GM13976 (cell line): ENCODE results near the gene CNPY2.
"Not testable (repeated sequence)": the region's sequence is repeated elsewhere in the genome, so short reads cannot be mapped to it uniquely, and the experiment has no call there.

Source experiments
- DNase-seq: peaks from one replicate; pipeline ENCODE4 v3.0.0; 2012; ENCODE audit warnings: low spot score
- in situ Hi-C: fragments of 300-500 bp; cut with MboI; formaldehyde crosslinking; loops from one replicate; pipeline ENCODE4 v1.12.0; 2022; ENCODE audit warnings: low sequenced_read_pairs, mixed read lengths, inconsistent platforms; ENCODE audit not compliant: unreplicated experiment
- TF ChIP-seq, protein P1 (sequence below): IDR thresholded peaks from 2 replicates; pipeline ENCODE4 v1.5.1; 2012; ENCODE audit warnings: borderline replicate concordance, mild to moderate bottlenecking; ENCODE audit not compliant: insufficient read depth; ENCODE audit errors: extremely low read depth, missing control alignments, control extremely low read depth

Gene CNPY2

DNA sequence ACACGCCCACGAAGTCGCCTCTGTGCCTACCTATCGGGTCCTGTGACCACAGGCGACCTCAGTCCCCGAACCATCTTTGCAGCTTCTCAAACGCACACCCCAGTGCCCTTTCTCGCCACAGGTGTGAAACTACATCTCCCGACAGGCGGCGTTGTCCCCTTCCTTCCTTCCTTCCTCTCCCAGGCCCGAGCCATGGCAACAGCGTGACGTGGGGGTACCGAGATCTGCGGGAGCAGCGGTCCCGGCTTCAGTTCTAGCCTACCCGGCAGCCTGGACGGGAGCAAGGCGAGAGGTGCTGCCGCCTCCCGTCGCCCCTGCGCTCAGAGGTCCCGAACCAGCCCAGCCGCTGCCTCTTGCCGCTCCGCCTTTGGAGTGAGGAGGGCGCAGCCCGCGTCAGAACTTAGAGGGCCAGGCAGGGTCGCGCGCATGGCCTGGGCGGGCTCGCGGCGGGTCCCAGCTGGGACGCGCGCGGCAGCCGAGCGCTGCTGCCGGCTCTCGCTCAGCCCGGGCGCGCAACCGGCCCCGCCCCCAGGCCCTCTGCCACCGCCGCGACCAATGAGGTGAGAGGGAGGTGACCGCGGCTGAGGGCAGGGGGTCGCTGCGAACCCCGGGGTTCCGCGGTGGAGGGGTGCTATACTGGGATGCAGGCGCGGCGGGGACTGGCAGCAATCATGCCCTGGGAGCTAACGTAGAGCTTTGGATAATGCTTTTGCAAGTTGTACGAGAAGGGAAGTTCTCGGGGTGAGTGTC is 48.9 kb downstream of the CNPY2 start, which contains the start of gene COQ10A:
COQ10A (plus strand) TSS at position 250 of the 750 bp plus-strand sequence; CDS start at position 427, 177 bp downstream.
- peak; percentile 96 for DNase-seq
- TF ChIP-seq, protein P1, sequence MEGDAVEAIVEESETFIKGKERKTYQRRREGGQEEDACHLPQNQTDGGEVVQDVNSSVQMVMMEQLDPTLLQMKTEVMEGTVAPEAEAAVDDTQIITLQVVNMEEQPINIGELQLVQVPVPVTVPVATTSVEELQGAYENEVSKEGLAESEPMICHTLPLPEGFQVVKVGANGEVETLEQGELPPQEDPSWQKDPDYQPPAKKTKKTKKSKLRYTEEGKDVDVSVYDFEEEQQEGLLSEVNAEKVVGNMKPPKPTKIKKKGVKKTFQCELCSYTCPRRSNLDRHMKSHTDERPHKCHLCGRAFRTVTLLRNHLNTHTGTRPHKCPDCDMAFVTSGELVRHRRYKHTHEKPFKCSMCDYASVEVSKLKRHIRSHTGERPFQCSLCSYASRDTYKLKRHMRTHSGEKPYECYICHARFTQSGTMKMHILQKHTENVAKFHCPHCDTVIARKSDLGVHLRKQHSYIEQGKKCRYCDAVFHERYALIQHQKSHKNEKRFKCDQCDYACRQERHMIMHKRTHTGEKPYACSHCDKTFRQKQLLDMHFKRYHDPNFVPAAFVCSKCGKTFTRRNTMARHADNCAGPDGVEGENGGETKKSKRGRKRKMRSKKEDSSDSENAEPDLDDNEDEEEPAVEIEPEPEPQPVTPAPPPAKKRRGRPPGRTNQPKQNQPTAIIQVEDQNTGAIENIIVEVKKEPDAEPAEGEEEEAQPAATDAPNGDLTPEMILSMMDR = peak; percentile 31
- in situ Hi-C loops = no loop called here

DNA sequence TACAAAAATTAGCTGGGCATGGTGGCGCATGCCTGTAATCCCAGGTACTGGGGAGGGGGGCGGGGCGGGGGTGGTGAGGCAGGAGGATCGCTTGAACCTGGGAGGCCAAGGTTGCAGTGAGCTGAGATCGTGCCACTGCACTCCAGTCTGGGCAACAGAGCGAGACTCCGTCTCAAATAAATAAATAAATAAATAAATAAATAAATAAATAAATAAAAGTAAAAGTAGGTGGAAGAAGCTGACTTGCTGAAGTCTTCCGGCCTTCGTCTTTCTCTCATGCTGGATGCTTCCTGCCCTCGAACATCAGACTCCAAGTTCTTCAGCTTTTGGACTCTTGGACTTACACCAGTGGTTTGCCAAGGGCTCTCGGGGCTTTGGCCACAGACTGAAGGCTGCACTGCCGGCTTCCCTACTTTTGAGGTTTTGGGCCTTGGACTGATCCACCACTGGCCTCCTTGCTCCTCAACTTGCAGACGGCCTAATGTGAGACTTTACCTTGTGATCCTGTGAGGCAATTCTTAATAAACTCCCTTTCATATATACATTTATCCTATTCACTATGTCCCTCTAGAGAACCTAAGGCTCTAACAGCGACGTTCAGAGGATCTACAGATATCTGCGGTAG is 49.6 kb downstream of the CNPY2 start:
- DNase-seq, in situ Hi-C loops: not testable (repeated sequence)

DNA sequence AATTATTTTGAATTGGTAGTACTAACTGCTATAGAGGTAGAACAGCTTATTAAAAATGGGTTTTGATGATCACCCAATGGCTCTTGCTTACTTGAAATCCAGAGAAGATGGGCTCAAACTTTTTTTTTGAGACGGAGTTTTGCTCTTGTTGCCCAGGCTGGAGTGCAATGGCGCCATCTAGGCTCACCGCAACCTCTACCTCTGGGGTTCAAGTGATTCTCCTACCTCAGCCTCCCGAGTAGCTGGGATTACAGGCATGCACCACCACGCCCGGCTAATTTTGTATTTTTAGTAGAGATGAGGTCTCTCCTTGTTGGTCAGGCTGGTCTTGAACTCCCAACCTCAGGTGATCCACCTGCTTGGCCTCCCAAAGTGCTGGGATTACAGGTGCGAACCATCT is 52.8 kb downstream of the CNPY2 start:
- in situ Hi-C loops, DNase-seq: not testable (repeated sequence)

DNA sequence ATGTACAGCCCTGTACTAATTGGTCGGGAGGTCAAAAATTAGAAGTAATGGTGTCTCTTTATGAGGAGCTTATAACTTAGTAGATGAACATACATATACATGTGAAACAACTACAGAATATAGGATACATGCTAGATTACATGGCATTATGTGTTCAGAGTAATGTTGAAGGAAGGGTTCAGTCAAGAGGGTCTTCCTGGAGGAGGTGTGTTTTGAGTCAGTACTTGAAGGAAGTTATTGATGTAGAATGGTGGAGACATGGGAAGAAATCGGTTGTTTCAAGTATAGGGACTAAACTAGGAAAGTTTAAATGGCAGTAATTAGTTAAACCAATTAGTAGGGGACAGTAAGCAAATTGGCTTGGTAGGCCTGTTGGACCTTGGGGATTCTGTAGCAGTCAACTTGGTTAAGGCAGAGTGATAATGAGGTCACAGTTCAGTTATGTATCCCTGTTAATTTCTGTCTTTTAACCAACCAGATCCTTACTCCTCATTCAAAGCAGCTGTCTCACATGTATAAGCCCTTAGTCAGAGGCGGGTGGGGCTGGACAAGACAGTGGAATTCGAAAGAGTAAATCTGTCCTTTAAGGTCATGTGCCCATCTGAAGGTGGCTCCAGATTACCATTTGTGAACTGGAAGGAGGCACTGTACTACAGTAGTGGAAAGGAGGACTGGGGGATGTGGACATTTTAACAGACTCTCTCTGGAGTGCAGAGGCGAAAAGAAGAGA is 54.1 kb downstream of the CNPY2 start:
- no peak for DNase-seq
- in situ Hi-C loops = no loop called here
- TF ChIP-seq, protein P1 = no peak

DNA sequence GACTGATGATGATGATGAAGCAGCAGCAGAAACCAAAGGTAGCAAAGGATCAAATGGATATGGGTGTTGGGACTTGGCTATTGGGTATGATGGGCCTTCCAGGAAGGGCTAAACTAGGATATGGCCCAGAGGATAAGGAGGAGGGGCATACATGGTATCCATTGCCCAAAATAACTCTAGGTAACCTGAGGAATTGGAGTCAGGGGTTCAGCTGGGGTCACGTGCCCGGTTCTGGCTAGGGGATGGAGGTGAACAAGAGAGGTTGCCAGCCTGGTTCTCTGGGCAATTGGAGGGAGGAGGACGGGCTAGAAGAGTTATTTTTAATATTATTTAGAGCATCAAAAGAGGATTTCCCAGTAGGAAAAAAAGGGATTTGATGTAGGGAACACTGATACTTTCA is 54.9 kb downstream of the CNPY2 start:
- in situ Hi-C loops = no loop called here
- DNase-seq = no peak
- TF ChIP-seq, protein P1 = no peak

DNA sequence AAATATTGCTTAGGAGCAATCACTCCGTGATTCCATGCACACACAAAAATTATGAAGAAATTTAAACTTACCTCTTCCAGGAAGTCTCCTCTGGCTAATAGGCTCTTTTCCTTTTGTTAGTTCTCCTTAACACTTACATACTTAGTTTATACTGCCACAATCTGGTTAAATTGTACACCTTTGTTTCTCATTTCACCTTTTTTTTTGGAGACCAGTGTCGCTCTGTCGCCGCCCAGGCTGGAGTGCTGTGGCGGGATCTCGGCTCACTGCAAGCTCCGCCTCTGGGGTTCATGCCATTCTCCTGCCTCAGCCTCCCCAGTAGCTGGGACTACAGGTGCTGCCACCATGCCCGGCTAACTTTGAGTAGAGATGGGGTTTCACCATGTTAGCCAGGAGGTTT is 55.4 kb downstream of the CNPY2 start:
- in situ Hi-C loops = no loop called here
- no peak for DNase-seq
- TF ChIP-seq, protein P1 = no peak
